ENCODE measurements around the gene DYNC1I1.

The DYNC1I1 gene

DNA sequence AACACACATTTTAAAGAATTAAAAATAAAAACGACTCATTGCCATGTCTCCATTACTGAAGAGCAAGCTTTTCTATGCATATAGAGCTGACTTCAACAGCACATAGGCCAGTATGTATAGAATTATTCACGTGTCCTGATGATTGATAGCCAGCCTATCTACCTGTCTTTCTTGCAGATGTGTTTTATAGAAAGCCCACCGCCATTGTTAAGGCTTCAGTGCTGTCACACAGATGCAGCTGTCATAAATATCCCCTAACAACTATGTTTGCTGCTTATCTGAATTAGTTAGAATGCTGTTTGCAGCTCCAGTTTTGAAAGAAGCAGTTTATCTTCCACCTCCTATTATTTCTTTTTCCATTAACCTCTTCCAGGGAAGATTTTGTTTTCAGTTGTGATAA, 313.6 kb downstream of the DYNC1I1 start:
- H3K36me3 Mint-ChIP-seq (ENCODE audit: low read depth): no peaks in the 10 kb centered on the region

DNA sequence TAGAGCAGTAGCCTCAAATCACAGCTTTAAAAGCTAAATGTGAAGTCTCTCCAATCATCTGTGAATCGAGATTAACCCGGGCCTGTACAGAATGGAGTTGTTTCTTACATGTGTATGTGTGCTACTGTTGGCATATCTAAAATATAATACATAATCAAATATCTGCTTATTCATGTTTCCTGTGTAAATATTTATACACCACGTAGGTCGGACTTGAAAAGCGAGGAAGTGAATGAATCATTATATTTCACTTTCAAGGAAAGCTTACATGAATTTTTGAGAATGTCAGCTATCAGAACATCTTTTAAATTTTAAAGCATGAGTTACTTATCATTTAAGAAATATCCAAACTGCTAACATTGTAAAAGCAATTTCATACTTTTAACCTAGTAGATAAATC, 316.2 kb downstream of the DYNC1I1 start:
- Mint-ChIP-seq H3K4me1 (ENCODE audit: low read depth) (no peaks in the 10 kb centered on the region), H3K27ac (no peak overlapping the region), H3K36me3 (ENCODE audit: low read depth) (no peaks in the 10 kb centered on the region), H3K9me3 (no peaks in the 10 kb centered on the region), H3K27me3 (ENCODE audit: low read depth) (peaks cover 27% of the 10 kb centered on the region), H3K4me3 (no peak overlapping the region)

More for the DNA sequence above, 313.6 kb downstream of the DYNC1I1 start:
- no peak overlapping the region for H3K4me3 Mint-ChIP-seq
- H3K27me3 Mint-ChIP-seq (ENCODE audit: low read depth): peaks cover 16% of the 10 kb centered on the region
- no peaks in the 10 kb centered on the region for H3K4me1 Mint-ChIP-seq (ENCODE audit: low read depth)
- no peak overlapping the region for H3K27ac Mint-ChIP-seq
- no peaks in the 10 kb centered on the region for H3K9me3 Mint-ChIP-seq

DNA sequence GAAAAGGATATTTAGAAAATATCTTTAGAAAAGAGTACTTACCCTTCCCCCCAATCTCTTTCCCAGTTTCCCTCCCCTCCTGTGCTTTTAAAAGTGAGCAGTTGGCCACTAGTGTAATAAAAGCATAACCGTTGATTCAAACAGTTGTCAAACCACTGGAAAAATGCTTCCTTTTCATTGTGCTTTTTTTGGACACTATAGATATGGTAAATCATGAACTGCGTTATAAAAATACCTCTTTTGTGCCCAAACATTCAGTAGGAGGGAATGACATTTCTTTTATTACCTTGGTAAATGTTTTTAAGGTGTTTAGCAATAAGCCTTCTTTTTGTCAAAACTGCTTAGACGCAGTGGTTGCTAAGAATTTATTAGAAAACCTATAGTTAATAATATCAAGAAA, 317.2 kb downstream of the DYNC1I1 start:
- Mint-ChIP-seq H3K36me3 (ENCODE audit: low read depth) (no peaks in the 10 kb centered on the region), H3K4me3 (no peak overlapping the region), H3K4me1 (ENCODE audit: low read depth) (no peaks in the 10 kb centered on the region), H3K9me3 (no peaks in the 10 kb centered on the region), H3K27me3 (ENCODE audit: low read depth) (peaks cover 32% of the 10 kb centered on the region), H3K27ac (no peak overlapping the region)

DNA sequence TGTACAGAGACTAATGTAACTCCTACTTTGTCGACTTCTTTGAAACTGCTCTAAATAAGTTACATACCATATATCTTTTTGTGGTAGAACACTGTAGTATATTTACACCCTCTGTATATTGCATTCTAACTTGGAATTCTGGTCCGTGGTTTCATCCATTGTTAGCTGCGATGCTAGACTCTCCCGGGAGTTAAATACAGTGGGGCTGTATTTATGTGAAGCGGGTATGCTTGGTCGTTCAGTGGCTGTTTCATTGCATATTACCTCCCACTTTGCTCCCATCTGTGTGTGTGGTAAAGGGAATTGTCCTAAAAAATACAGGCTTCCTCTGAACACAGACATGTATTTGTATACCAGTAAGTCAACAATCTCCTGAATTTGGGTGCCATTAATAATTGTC, 318.4 kb downstream of the DYNC1I1 start:
- Mint-ChIP-seq H3K9me3 (no peaks in the 10 kb centered on the region), H3K4me3 (no peak overlapping the region), H3K36me3 (ENCODE audit: low read depth) (no peaks in the 10 kb centered on the region), H3K4me1 (ENCODE audit: low read depth) (no peaks in the 10 kb centered on the region), H3K27me3 (ENCODE audit: low read depth) (peaks cover 38% of the 10 kb centered on the region), H3K27ac (no peak overlapping the region)

DNA sequence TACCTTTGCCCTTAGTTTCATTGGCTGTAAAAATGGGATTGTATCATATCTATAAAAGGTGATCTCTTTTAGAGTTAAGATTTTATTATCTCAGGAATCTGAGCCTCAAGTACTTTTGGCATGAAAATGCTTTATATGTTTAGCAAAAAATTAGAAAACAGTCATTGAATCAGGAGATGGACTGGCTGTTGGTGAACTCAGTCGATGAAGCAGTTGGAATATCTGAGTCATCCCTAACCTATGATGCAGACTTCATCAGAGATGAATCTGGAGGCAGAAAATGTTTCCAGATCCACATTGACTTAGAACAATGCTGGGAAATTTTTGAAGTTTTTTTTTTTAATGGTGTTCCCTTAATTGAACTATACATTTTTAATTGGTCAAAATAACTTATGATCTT, 321.1 kb downstream of the DYNC1I1 start:
- H3K36me3 Mint-ChIP-seq (ENCODE audit: low read depth): no peaks in the 10 kb centered on the region
- H3K9me3 Mint-ChIP-seq: no peaks in the 10 kb centered on the region
- no peak overlapping the region for H3K4me3 Mint-ChIP-seq
- no peaks in the 10 kb centered on the region for H3K4me1 Mint-ChIP-seq (ENCODE audit: low read depth)
- H3K27me3 Mint-ChIP-seq (ENCODE audit: low read depth): peaks cover 36% of the 10 kb centered on the region
- H3K27ac Mint-ChIP-seq: no peak overlapping the region

DNA sequence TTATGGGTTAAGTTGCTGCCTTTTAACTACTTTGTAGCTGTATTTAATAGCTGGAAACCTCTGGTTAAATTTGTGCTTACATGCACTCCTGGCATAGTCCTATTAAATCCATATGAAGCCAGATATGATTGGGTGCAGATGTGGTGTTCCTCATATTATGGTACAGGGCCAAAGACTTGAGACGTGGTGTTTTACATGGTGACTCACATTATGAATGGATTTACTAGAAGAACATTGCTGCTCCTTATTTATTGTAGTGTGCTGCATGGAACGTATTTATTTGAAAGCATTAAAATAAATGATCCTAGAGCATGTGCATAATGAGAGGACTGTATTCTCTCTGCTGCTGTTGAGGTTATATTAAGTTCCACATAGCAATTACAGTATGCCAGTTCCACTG, 325.5 kb downstream of the DYNC1I1 start:
- Mint-ChIP-seq H3K4me1 (ENCODE audit: low read depth) (no peaks in the 10 kb centered on the region), H3K4me3 (no peak overlapping the region), H3K9me3 (no peaks in the 10 kb centered on the region), H3K27me3 (ENCODE audit: low read depth) (peaks cover 19% of the 10 kb centered on the region), H3K36me3 (ENCODE audit: low read depth) (no peaks in the 10 kb centered on the region), H3K27ac (no peak overlapping the region)

DNA sequence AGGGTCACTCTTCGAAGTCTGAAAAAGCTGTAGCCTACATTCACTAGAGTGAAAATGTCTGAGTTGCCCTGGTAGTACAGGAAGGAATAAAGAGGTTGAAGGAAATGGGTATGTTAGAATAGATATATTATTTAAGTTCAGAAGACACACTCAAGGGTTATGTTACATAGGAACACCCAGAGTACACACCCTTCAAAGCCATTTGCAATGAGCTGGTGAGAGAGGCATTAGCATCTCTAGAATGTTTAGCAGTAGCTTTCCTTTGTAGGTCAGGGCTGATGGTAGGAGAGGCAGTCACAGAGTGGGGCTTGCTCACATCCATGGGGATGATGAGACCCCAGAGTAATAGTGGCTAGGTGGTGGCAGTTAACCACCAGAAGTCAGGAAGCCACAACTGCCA, 328.4 kb downstream of the DYNC1I1 start:
- Mint-ChIP-seq H3K27me3 (ENCODE audit: low read depth) (peaks cover 5% of the 10 kb centered on the region), H3K9me3 (no peaks in the 10 kb centered on the region), H3K36me3 (ENCODE audit: low read depth) (no peaks in the 10 kb centered on the region), H3K4me1 (ENCODE audit: low read depth) (no peaks in the 10 kb centered on the region), H3K27ac (no peak overlapping the region), H3K4me3 (no peak overlapping the region)

DNA sequence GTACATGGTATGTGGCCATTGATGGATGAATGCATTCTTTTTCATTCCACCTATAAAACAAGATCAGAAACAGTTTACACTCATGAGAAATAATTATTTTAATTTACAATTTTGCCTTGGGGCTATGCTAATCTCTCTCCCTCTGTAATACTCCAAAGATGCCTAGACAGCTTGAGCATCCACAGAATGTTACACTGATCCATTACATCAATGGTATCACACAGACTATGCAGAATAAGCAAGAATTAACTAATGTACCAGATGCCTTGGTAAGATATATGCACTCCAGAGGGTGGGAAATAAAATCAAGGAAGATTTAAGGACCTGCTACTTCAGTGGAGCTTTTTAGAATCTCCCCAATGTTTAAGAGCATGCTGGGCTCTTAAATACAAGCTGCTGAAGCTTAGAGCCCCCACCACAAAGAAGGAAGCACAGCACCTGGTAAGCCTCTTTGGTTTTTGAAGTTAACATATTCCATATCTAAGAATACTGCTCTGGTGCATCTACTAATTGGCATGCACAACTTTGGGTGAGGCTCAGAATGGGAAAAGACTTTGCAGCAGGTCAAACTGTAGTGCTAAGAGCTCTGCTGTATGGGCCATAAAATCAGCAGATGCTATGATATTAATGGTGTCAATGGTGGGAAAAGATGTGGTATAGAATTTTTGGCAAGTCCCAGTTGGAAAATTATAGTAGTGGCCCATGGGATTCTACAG, 329.9 kb downstream of the DYNC1I1 start:
- Mint-ChIP-seq H3K4me3 (no peak overlapping the region), H3K9me3 (no peaks in the 10 kb centered on the region), H3K27me3 (ENCODE audit: low read depth) (peaks cover 5% of the 10 kb centered on the region), H3K4me1 (ENCODE audit: low read depth) (no peaks in the 10 kb centered on the region), H3K36me3 (ENCODE audit: low read depth) (no peaks in the 10 kb centered on the region), H3K27ac (no peak overlapping the region)

DNA sequence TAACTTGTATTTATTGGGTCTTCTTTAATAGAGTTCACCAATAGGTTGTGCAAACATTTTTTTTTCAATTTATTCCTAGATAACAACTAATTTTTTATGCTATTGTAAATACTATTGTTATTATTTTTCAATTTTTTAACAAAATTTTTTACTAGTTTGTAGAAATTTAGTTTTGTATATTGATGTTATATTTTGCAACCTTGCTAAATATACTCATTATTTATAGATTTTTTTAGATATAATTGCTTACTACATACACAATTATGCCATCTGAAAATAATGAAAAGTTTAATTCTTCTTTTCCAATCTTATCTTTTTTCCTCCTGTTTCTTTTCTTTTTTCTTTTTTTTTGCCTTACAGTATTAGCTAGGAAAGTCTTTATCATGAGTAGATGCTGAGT, 332.6 kb downstream of the DYNC1I1 start:
- Mint-ChIP-seq H3K4me3 (no peak overlapping the region), H3K9me3 (no peaks in the 10 kb centered on the region), H3K27ac (no peak overlapping the region), H3K4me1 (ENCODE audit: low read depth) (no peaks in the 10 kb centered on the region), H3K36me3 (ENCODE audit: low read depth) (no peaks in the 10 kb centered on the region), H3K27me3 (ENCODE audit: low read depth) (peaks cover 3% of the 10 kb centered on the region)

DNA sequence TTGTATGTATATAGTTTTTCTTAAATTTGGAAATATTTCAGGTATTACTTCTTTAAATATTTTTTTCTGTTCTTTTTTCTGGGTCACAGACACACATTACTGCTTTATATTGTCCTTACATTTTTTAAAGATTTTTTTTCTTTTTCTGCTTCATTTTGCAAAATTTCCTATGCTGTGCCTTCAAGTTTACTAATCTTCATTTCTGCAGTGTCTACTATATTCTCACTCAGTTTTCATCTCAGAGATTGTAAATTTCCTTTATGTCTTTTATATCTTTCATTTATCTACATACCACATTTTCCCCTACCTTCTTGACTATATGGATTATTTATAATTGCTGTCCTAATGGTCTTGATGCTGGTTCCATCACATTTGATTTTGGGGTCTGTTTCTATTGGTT, 339.1 kb downstream of the DYNC1I1 start:
- no peaks in the 10 kb centered on the region for H3K4me1 Mint-ChIP-seq (ENCODE audit: low read depth)
- H3K36me3 Mint-ChIP-seq (ENCODE audit: low read depth): no peaks in the 10 kb centered on the region
- no peak overlapping the region for H3K27ac Mint-ChIP-seq
- peaks cover 7% of the 10 kb centered on the region for H3K9me3 Mint-ChIP-seq
- peaks cover 13% of the 10 kb centered on the region for H3K27me3 Mint-ChIP-seq (ENCODE audit: low read depth)
- H3K4me3 Mint-ChIP-seq: no peak overlapping the region

DNA sequence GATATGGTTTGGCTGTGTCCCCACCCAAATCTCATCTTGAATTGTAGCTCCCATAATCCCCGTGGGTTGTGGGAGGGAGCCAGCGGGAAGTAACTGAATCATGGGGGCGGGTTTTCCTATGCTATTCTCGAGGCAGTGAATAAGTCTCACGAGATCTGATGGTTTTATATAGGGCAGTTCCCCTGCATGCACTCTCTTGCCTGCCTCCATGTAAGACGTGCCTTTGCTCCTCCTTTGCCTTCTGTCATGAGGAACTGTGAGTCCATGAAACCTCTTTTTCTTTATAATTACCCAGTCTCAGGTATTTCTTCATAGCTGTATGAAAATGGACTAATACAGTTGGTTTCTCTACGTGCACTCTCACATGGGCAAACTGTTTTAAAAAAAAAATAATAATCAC, 341.8 kb downstream of the DYNC1I1 start:
- no peaks in the 10 kb centered on the region for H3K4me1 Mint-ChIP-seq (ENCODE audit: low read depth)
- peaks cover 7% of the 10 kb centered on the region for H3K9me3 Mint-ChIP-seq
- no peak overlapping the region for H3K27ac Mint-ChIP-seq
- H3K4me3 Mint-ChIP-seq: no peak overlapping the region
- H3K36me3 Mint-ChIP-seq (ENCODE audit: low read depth): no peaks in the 10 kb centered on the region
- peaks cover 13% of the 10 kb centered on the region for H3K27me3 Mint-ChIP-seq (ENCODE audit: low read depth)

DNA sequence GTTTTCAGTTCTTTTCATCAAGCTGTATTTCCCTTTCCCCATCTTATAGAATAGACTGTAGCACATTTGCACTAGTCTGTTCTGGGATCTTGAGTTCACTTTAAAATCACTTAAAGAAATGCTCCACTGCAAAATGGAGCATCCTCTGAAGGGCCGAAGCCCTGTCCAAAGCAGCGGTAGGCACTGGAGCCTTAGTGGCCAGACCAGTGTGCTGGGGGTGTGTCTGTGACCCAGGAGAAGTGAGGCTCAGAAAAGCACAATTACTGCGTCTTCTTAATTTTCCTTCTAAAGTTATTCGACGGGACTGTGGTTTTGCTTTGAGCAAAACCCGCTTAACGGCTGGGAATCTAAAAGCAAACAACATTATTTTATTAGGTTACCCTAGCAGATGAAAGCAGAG, 343.8 kb downstream of the DYNC1I1 start:
- H3K27me3 Mint-ChIP-seq (ENCODE audit: low read depth): peaks cover 10% of the 10 kb centered on the region
- H3K36me3 Mint-ChIP-seq (ENCODE audit: low read depth): peaks cover 3% of the 10 kb centered on the region
- no peak overlapping the region for H3K27ac Mint-ChIP-seq
- H3K4me3 Mint-ChIP-seq: no peak overlapping the region
- peaks cover 7% of the 10 kb centered on the region for H3K9me3 Mint-ChIP-seq
- no peaks in the 10 kb centered on the region for H3K4me1 Mint-ChIP-seq (ENCODE audit: low read depth)

DNA sequence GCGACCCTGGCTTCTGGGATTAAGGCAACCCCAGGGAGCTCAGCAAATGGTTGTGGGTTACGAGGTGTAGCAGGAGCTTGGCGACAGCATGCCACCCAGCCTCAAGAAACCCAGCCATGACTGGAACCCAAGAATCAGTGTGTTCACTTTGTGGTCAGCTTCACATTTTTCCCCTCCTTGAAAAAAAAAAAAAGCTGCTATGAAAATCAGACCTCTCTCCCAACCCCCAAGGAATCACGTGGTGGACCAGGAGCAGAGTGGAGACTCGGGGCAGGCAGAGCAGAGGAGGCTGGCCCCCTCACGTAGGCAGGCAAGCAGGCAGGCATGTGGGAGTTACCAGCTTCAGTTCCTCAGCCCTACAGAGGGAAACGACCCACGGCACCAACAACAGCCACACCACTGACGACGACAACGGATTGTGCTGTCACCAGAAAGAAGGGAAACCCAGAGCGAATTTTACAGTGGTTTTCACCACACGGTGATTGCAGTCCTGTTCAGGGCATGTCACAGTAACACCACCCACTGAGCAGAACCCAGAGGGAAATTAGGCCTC, 346.2 kb downstream of the DYNC1I1 start:
- Mint-ChIP-seq H3K27ac (no peak overlapping the region), H3K36me3 (ENCODE audit: low read depth) (peaks cover 3% of the 10 kb centered on the region), H3K4me1 (ENCODE audit: low read depth) (no peaks in the 10 kb centered on the region)

DNA sequence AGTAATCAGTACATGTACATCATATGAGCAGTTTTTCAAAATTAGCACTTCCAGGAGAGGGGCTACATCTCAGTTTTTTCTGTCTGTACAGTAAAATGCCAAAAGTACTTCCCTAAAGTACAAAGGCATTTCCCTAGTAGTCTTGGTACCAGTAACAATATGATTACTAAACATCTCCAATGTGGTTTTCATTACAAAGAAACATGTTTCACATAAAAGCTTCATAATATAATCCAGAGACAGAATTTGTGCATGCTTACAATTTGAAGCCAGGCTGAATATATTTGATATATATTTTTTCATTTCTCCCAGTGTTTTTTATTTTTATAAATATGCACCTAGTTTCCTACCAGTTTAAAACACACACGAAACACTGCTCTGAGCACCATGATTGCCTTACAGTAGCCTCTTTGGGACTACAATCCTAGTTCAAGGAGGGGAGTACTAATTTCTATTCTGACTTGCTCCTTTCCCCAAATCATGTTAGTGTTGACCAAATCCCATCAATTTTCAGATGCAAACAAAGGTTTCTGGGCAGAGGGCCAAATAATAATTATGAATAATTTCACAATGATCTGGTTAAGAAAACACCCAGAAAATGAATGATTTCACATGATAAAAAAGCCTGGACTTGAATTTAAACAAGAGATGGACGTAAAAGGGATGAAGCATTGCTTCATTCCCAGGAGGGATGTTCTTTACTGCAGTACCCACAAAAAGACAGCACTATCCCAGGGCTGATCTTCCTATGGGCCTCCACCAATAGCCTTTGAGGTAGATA, 348.3 kb downstream of the DYNC1I1 start:
- Mint-ChIP-seq H3K27ac (no peak overlapping the region), H3K4me1 (ENCODE audit: low read depth) (no peaks in the 10 kb centered on the region), H3K4me3 (no peak overlapping the region), H3K36me3 (ENCODE audit: low read depth) (peaks cover 3% of the 10 kb centered on the region), H3K9me3 (no peaks in the 10 kb centered on the region), H3K27me3 (ENCODE audit: low read depth) (no peaks in the 10 kb centered on the region)

More for the DNA sequence above, 346.2 kb downstream of the DYNC1I1 start:
- Mint-ChIP-seq H3K4me3 (no peak overlapping the region), H3K27me3 (ENCODE audit: low read depth) (no peaks in the 10 kb centered on the region), H3K9me3 (no peaks in the 10 kb centered on the region)

DNA sequence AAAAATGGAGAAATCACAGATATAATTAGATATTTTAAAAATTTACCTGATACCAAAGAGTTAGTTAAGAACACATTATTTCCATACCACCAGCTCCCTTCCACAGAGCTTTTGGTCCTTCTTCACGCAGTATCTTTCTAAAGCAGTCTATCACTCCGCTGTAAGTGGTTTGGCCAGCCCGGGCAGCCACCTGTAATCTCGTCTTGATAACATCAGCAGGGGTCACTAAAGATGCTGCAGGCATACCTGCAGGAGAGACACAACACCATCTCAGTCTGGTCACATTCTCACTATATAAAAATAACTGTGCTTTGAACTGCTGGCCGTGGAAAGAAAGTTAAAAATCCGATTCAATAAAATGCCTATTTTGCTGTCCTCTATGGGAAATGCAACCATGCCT, 349.4 kb downstream of the DYNC1I1 start:
- no peaks in the 10 kb centered on the region for H3K4me1 Mint-ChIP-seq (ENCODE audit: low read depth)
- H3K9me3 Mint-ChIP-seq: no peaks in the 10 kb centered on the region
- peaks cover 3% of the 10 kb centered on the region for H3K36me3 Mint-ChIP-seq (ENCODE audit: low read depth)
- no peak overlapping the region for H3K4me3 Mint-ChIP-seq
- no peaks in the 10 kb centered on the region for H3K27me3 Mint-ChIP-seq (ENCODE audit: low read depth)
- no peak overlapping the region for H3K27ac Mint-ChIP-seq
